OCI-LY1 (cell line): ENCODE results near the gene CLDN3.

Experiments
- H2AFZ ChIP-seq: fragments of 200-600 bp; sonication (generic), shearing (Covaris generic); 2 replicates; pipeline ENCODE4 v1.6.0; 2014; ENCODE audit warnings: antibody characterized with exemption, mild to moderate bottlenecking, low read length
- H3F3A ChIP-seq: fragments of 200-600 bp; sonication (generic), shearing (Covaris generic); 2 replicates; pipeline ENCODE4 v1.6.0; 2014; ENCODE audit warnings: mild to moderate bottlenecking, antibody characterized with exemption, low read length, moderate library complexity; ENCODE audit not compliant: insufficient read depth
- H3K27ac ChIP-seq: fragments of 200-600 bp; sonication (generic); 2 replicates; pipeline ENCODE4 v1.5.1; 2014; ENCODE audit warnings: low read length, mixed run types, mild to moderate bottlenecking, low read depth; ENCODE audit not compliant: poor library complexity, severe bottlenecking
- H3K27me3 ChIP-seq: fragments of 200-600 bp; sonication (generic); 2 replicates; pipeline ENCODE4 v1.6.0; 2014; ENCODE audit warnings: antibody characterized with exemption, mild to moderate bottlenecking, low read length, moderate library complexity; ENCODE audit not compliant: insufficient read depth
- H3K36me3 ChIP-seq: fragments of 200-600 bp; sonication (generic); 2 replicates; pipeline ENCODE4 v1.6.1; 2014; ENCODE audit warnings: mild to moderate bottlenecking, antibody characterized with exemption, low read length, moderate library complexity, mixed read lengths; ENCODE audit not compliant: insufficient read depth
- H3K4me1 ChIP-seq: fragments of 200-600 bp; sonication (generic); 2 replicates; pipeline ENCODE4 v1.5.1; 2014; ENCODE audit warnings: mild to moderate bottlenecking, low read length, moderate library complexity; ENCODE audit not compliant: insufficient read depth, severe bottlenecking
- H3K4me2 ChIP-seq: fragments of 200-600 bp; sonication (generic), shearing (Covaris generic); 2 replicates; pipeline ENCODE4 v1.6.1; 2014; ENCODE audit warnings: low read length
- H3K4me3 ChIP-seq: fragments of 200-600 bp; sonication (generic); 2 replicates; pipeline ENCODE4 v1.5.1; 2014; ENCODE audit warnings: low read length, low read depth, mild to moderate bottlenecking, mixed read lengths; ENCODE audit not compliant: poor library complexity, severe bottlenecking
- H3K79me2 ChIP-seq: fragments of 200-600 bp; shearing (Covaris generic); 2 replicates; pipeline ENCODE4 v1.6.1; 2016; ENCODE audit warnings: mixed run types, low read length, mixed read lengths; ENCODE audit not compliant: insufficient read depth
- H3K9ac ChIP-seq: fragments of 200-600 bp; sonication (generic), shearing (Covaris generic); 2 replicates; pipeline ENCODE4 v1.6.1; 2014; ENCODE audit warnings: mild to moderate bottlenecking, low read length, mixed read lengths
- H3K9me2 ChIP-seq: fragments of 200-600 bp; sonication (generic), shearing (Covaris generic); 2 replicates; pipeline ENCODE4 v1.6.1; 2014; ENCODE audit warnings: low read depth, mild to moderate bottlenecking, low read length, mixed read lengths
- H3K9me3 ChIP-seq: fragments of 200-600 bp; shearing (Covaris generic); 2 replicates; pipeline ENCODE4 v1.6.1; 2014; ENCODE audit warnings: low read length, mixed read lengths
- H4K20me1 ChIP-seq: fragments of 200-600 bp; sonication (generic), shearing (Covaris generic); 2 replicates; pipeline ENCODE4 v1.6.0; 2016; ENCODE audit warnings: mild to moderate bottlenecking, low read length; ENCODE audit not compliant: insufficient read depth
- EZH2 ChIP-seq: fragments of 200-600 bp; sonication (generic), shearing (Covaris generic); IDR thresholded peaks from 2 replicates; pipeline ENCODE4 v1.8.0; 2017; ENCODE audit warnings: borderline replicate concordance, mixed run types, mild to moderate bottlenecking, antibody characterized with exemption, low read length, moderate library complexity, mixed read lengths
- TF ChIP-seq, protein P1 (sequence below): fragments of 200-600 bp; sonication (generic), shearing (Covaris generic); IDR thresholded peaks from 2 replicates; pipeline ENCODE4 v1.5.1; 2017; ENCODE audit warnings: mild to moderate bottlenecking, antibody characterized with exemption, low read length, moderate library complexity, mixed read lengths

The CLDN3 gene

DNA sequence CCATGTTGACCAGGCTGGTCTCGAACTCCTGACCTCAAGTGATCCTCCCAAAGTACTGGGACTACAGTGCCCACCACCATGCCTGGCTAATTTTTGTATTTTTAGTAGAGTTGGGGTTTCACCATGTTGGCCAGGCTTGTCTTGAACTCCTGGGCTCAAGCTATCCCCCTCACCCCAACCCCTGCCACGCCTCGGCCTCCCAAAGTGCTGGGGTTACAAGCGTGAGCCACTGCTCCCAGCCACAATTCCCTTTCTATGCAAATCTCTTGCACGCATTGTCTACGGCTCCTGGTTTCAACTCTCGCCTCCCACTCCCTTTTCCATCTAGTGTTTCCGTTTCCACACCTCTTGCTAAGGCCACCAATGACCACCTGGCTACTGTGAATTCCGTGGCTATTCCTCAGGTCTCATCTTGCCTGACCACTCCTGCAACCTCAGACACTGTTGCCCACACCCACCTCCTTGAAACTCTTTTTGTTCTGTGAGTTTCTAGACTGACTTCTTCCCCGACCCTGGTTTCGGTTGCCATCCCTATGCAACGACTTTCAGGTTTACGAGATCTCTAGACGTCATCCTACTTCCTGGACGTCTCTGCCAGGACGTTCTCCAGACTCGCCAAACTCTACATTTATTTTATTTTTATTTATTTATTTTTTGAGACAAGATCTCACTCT is 3.4 kb downstream of the CLDN3 start:
- H3K9me2 ChIP-seq, result no peaks in the 10 kb centered on the region
- H3K9me3 ChIP-seq, result no peaks in the 10 kb centered on the region
- TF ChIP-seq, protein P1, sequence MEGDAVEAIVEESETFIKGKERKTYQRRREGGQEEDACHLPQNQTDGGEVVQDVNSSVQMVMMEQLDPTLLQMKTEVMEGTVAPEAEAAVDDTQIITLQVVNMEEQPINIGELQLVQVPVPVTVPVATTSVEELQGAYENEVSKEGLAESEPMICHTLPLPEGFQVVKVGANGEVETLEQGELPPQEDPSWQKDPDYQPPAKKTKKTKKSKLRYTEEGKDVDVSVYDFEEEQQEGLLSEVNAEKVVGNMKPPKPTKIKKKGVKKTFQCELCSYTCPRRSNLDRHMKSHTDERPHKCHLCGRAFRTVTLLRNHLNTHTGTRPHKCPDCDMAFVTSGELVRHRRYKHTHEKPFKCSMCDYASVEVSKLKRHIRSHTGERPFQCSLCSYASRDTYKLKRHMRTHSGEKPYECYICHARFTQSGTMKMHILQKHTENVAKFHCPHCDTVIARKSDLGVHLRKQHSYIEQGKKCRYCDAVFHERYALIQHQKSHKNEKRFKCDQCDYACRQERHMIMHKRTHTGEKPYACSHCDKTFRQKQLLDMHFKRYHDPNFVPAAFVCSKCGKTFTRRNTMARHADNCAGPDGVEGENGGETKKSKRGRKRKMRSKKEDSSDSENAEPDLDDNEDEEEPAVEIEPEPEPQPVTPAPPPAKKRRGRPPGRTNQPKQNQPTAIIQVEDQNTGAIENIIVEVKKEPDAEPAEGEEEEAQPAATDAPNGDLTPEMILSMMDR, result no peak
- H2AFZ ChIP-seq, result no peak overlapping the region
- H4K20me1 ChIP-seq, result no peaks in the 10 kb centered on the region
- no peak overlapping the region for H3K4me3 ChIP-seq
- H3K4me2 ChIP-seq, result no peak overlapping the region
- H3K27ac ChIP-seq, result no peak overlapping the region
- no peaks in the 10 kb centered on the region for H3F3A ChIP-seq
- H3K27me3 ChIP-seq, result peaks cover 5% of the 10 kb centered on the region; the same call in 1 of the 2 replicates
- no peak overlapping the region for H3K9ac ChIP-seq
- no peaks in the 10 kb centered on the region for H3K4me1 ChIP-seq
- H3K79me2 ChIP-seq, result no peaks in the 10 kb centered on the region
- H3K36me3 ChIP-seq, result no peaks in the 10 kb centered on the region

DNA sequence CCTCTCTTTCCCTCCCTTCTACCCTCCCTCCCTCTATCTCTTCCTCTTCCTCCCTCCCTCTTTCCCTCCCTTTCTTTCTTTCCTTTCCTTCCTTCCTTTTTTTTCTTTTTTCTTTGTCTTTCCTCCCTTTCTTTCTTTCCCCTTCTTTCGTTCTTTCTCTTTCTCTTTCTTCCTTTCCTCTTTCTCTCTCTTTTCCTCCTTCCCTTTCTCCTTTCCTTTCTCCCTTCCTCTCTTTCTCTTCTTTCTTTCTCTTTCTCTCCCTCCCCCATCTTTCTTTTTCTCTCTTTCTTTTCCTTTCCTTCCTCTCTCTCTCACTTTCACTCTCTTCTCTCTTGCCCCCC is 7.4 kb downstream of the CLDN3 start:
- Histone ChIP-seq H3F3A (no peaks in the 10 kb centered on the region), H3K79me2 (no peaks in the 10 kb centered on the region), H3K9me2 (no peaks in the 10 kb centered on the region), H3K27me3 (peaks cover 6% of the 10 kb centered on the region; the same call in 1 of the 2 replicates), H3K4me1 (no peaks in the 10 kb centered on the region), H3K4me3 (no peak overlapping the region), H4K20me1 (no peaks in the 10 kb centered on the region), H2AFZ (no peak overlapping the region), H3K9me3 (no peaks in the 10 kb centered on the region), H3K36me3 (no peaks in the 10 kb centered on the region), H3K9ac (no peak overlapping the region), H3K27ac (no peak overlapping the region), H3K4me2 (no peak overlapping the region)
- TF ChIP-seq, protein P1, result no peak
- TF ChIP-seq EZH2, result no peak

- Histone ChIP-seq H3K9ac (no peak overlapping the region), H3K79me2 (no peaks in the 10 kb centered on the region), H2AFZ (no peak overlapping the region), H3K27me3 (peaks cover 6% of the 10 kb centered on the region; the same call in 1 of the 2 replicates), H3K9me2 (no peaks in the 10 kb centered on the region), H3F3A (no peaks in the 10 kb centered on the region), H3K4me3 (no peak overlapping the region), H3K9me3 (no peaks in the 10 kb centered on the region), H3K27ac (no peak overlapping the region), H3K4me1 (no peaks in the 10 kb centered on the region), H4K20me1 (no peaks in the 10 kb centered on the region), H3K4me2 (no peak overlapping the region), H3K36me3 (no peaks in the 10 kb centered on the region)
- TF ChIP-seq EZH2, result no peak
- TF ChIP-seq, protein P1, result no peak
These were observed 8.0 kb downstream of the CLDN3 start for GRCh38 chr7:73761854-73762658.
